Heart left ventricle (tissue), 16 donors: ENCODE results near the gene TCP10L. TPM values are rescaled to one million over a fixed set of nuclear protein-coding genes. Genes with fewer than 3 reads are reported as not detected.

Experiments
- ATAC-seq, 4 donors: fragments of 200-7000 bp; cut with Tn5 transposase; one replicate each; pipeline ENCODE4 v1.9.1; 2020 to 2022; ENCODE audit warnings: moderate library complexity in 4 of 4, mild to moderate bottlenecking in 3 of 4, moderate number of reproducible peaks in 1 of 4
- DNase-seq, 5 donors: peaks; one replicate each; pipeline ENCODE4 v3.0.0-alpha.2; 2020
- H3K27ac ChIP-seq, 12 donors: fragments of 200-600 bp; sonication (generic) in 4 of 12; one replicate each; pipeline versions ENCODE4 v1.5.0 to v1.8.0; 2016 to 2022; ENCODE audit warnings: mild to moderate bottlenecking in 2 of 12
- H3K27me3 ChIP-seq, 9 donors: fragments of 200-600 bp; sonication (generic) in 2 of 9; one replicate each; pipeline versions ENCODE4 v1.5.1 to v1.8.0; 2016 to 2022; ENCODE audit warnings: mild to moderate bottlenecking in 3 of 9
- H3K36me3 ChIP-seq, 9 donors: fragments of 200-600 bp; sonication (generic) in 2 of 9; one replicate each; pipeline versions ENCODE4 v1.5.0 to v1.8.0; 2018 to 2022; ENCODE audit warnings: mild to moderate bottlenecking in 2 of 9
- H3K4me1 ChIP-seq, 12 donors: fragments of 200-600 bp; sonication (generic) in 4 of 12; one replicate each; pipeline versions ENCODE4 v1.5.0 to v1.8.0; 2016 to 2022; ENCODE audit warnings: mild to moderate bottlenecking in 3 of 12
- H3K4me3 ChIP-seq, 12 donors: fragments of 200-600 bp; sonication (generic) in 4 of 12; one replicate each; pipeline versions ENCODE4 v1.5.0 to v1.8.0; 2017 to 2022; ENCODE audit warnings: mild to moderate bottlenecking in 9 of 12, moderate library complexity in 4 of 12
- H3K9me3 ChIP-seq, 12 donors: fragments of 200-600 bp; sonication (generic) in 4 of 12; one replicate each; pipeline versions ENCODE4 v1.5.0 to v1.8.0; 2016 to 2022; ENCODE audit warnings: mild to moderate bottlenecking in 1 of 12
- POLR2A ChIP-seq, 2 donors: fragments of 450-650 bp; IDR thresholded peaks; one replicate each; pipeline ENCODE4 v1.6.1; 2017; ENCODE audit warnings: antibody characterized with exemption in 2 of 2, mild to moderate bottlenecking in 2 of 2, moderate library complexity in 2 of 2
- WGBS, 4 donors: extraction: QIAGEN DNeasy Blood & Tissue Kit in 2 of 4; methylation state at CpG; one replicate each; pipeline versions ENCODE4 v1.1.5 to v1.1.7; 2013 to 2018; 5-methylcytosine and 5-hydroxymethylcytosine counted together
- intact Hi-C, 10 donors: fragments of 100-400 bp; cut with DNase I; formaldehyde crosslinking; loops; one replicate each; pipeline versions ENCODE4 v1.11.1 to v1.14.2; 2022
- polyA plus RNA-seq, 2 donors: library from polyadenylated mRNA; stranded (reverse); fragments of 200-250 nt; gene quantifications; one replicate each; pipeline ENCODE4 v1.2.3, GENCODE V29; 2013
- total RNA-seq, 9 donors: library from RNA; depleted of rRNA in 2 of 9; stranded (reverse); fragments of >200 nt in 2 of 9; fragmentation: NEBNext Ultra II Directional in 3 of 9; extraction: Animal tissue kit (Norgen Biotek cat#: 25700) in 3 of 9; gene quantifications; one replicate each; pipeline versions ENCODE4 v1.1.0 to v1.2.4, GENCODE V29; 2016 to 2023
- TF ChIP-seq, protein P1 (sequence below), 12 donors: fragments of 200-600 bp; sonication (generic) in 4 of 12; IDR thresholded peaks; one replicate each; pipeline versions ENCODE4 v1.5.0 to v1.8.0; 2018 to 2022; ENCODE audit warnings: antibody characterized with exemption in 12 of 12, mild to moderate bottlenecking in 5 of 12
- donor health status: ischemic (EF 13 %, LVEDD 7.1; RV severe dilation, severe dysfunction).
- donor health status: healthy with polysubstance abuse.
- donor health status: DM: no; HTN: yes; CAD: no.
- donor health status: DM: no; HTN: no; CAD: no.
- donor health status: ischemic (EF 25% LVEDD 6.9; RV normal size, moderate dysfunction).
- donor health status: ischemic (EF 25% LVEDD 5.7; RV mildly dilated, moderate dysfunction).
- donor health status: healthy.
- donor health status: DM: yes; HTN: yes; CAD: no.
- donor health status: ischemic (EF 35%, LVEDD 5.7; RV mildly dilated, moderate dysfunction).
- donor health status: nonischemic (EF 11% LVEDD 7.7; RV severe dilation, severe dysfunction).
- donor health status: DM: yes; HTN: yes; CAD: no.
- donor health status: PGD.
- donor health status: ischemic (EF 29% LVEDD 5.4; RV normal size, mild dysfunction).
- donor health status: nonischemic (EF 23%, LVEDD 6.1; RV moderate dilation, normal function).

Gene TCP10L
- total and polyA plus RNA-seq, 11 donors, result 0.80 to 3.9 (median 2.2) TPM

DNA sequence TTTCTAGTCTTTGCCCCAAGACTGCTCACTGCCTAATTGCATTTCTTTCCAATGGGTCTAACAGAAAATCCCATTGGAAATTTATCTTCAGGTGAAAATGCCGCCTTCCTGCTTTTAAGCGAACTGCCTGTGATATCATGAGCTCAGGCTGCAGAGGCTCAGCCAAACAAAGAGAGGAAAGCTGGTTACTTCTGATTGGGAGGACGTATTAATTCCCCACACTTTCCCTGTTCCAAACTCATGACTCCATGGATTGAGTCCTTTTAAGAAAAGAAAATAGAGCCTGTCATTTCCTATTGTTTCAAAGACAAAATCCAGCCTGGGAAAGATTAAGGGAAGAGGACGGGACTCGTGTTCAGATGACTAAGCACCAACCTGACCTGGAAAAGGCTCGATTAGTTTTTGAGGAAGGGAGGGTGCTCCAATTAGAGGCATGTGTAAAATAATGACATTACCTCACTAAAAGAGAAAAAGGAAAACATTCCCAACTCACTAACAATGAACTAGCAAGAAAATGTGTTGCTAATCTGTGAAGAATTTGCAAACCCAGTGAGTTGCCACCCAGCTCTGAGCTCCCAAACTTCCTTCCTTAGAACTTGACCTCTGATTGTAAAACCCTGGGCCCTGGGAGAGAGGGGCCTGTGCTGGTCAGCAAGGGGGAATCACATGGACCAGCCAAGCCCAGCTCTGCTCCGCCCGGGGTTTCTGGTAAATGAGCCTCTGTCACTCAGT lies 61.2 kb downstream of the TCP10L start:
- DNase-seq (peak in 3 of 5 donors; percentile 61 to 70 (median 62)), ATAC-seq (peak; percentile 43 to 71 (median 57))
- no peak overlapping the region for H3K4me3 ChIP-seq
- peaks cover 0 to under 1% (median 0%) of the 10 kb centered on the region in 12 donors for H3K9me3 ChIP-seq
- 54 to 63% (median 60%) methylated on average over 8 of the region's 8 CpGs for WGBS, 4 donors
- TF ChIP-seq, protein P1, sequence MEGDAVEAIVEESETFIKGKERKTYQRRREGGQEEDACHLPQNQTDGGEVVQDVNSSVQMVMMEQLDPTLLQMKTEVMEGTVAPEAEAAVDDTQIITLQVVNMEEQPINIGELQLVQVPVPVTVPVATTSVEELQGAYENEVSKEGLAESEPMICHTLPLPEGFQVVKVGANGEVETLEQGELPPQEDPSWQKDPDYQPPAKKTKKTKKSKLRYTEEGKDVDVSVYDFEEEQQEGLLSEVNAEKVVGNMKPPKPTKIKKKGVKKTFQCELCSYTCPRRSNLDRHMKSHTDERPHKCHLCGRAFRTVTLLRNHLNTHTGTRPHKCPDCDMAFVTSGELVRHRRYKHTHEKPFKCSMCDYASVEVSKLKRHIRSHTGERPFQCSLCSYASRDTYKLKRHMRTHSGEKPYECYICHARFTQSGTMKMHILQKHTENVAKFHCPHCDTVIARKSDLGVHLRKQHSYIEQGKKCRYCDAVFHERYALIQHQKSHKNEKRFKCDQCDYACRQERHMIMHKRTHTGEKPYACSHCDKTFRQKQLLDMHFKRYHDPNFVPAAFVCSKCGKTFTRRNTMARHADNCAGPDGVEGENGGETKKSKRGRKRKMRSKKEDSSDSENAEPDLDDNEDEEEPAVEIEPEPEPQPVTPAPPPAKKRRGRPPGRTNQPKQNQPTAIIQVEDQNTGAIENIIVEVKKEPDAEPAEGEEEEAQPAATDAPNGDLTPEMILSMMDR (IDR thresholded peaks at IDR 0.05), result no peak
- TF ChIP-seq POLR2A (IDR thresholded peaks at IDR 0.05), result no peak
- H3K4me1 ChIP-seq, result peaks cover 18 to 61% (median 52%) of the 10 kb centered on the region in 12 donors
- no peaks in the 10 kb centered on the region for H3K27me3 ChIP-seq
- peak overlapping the region; percentile 30 to 95 (median 82) for H3K27ac ChIP-seq
- intact Hi-C loops, result loop anchor here in 7 of 10 donors (2.0 to 5.0 kb wide), 5 partner anchors 33 to 112 kb away; partner anchors contain the start of gene EVA1C (in 6 of the 7)
- no peaks in the 10 kb centered on the region for H3K36me3 ChIP-seq

Other genes starting within 250 kb of the TCP10L start
- gene URB1, start 192.5 kb downstream of the TCP10L start, total RNA-seq, result 10 to 100 TPM in 6 of 9 donors, 1 to 10 TPM in 3; 6.7 to 26.0 (median 11.5) TPM
- gene URB1, start 192.5 kb downstream of the TCP10L start, polyA plus RNA-seq, result 10 to 100 TPM in 1 of 2 donors, 1 to 10 TPM in 1; 4.6 to 10.3 TPM
- 10 to 100 TPM; 10.1 to 44.4 (median 19.7) TPM for gene EVA1C, start 172.8 kb downstream of the TCP10L start, total RNA-seq
- 10 to 100 TPM; 17.3 to 22.8 TPM for gene EVA1C, start 172.8 kb downstream of the TCP10L start, polyA plus RNA-seq
- gene CFAP298, start 26.9 kb upstream of the TCP10L start, total RNA-seq, result 10 to 100 TPM; 14.2 to 26.7 (median 20.8) TPM
- 10 to 100 TPM; 33.7 to 36.0 TPM for gene CFAP298, start 26.9 kb upstream of the TCP10L start, polyA plus RNA-seq
- 10 to 100 TPM in 7 of 9 donors, 1 to 10 TPM in 2; 6.7 to 17.4 (median 11.8) TPM for gene SYNJ1, start 142.5 kb upstream of the TCP10L start, total RNA-seq
- 1 to 10 TPM; 4.1 to 9.3 TPM for gene SYNJ1, start 142.5 kb upstream of the TCP10L start, polyA plus RNA-seq
- 10 to 100 TPM in 5 of 9 donors, 1 to 10 TPM in 4; 8.1 to 13.8 (median 10.7) TPM for gene PAXBP1, start 186.2 kb upstream of the TCP10L start, total RNA-seq
- 10 to 100 TPM in 1 of 2 donors, 1 to 10 TPM in 1; 9.5 to 11.1 TPM for gene PAXBP1, start 186.2 kb upstream of the TCP10L start, polyA plus RNA-seq